NCI-H1417 treated with DMSO at 0.1 percent for 48 hours (cell line): ENCODE measurements around the gene HMGCS2.

Experiments
- DNase-seq: peaks from one replicate; lab custom pipeline; 2025; lab: John Stamatoyannopoulos, UW

HMGCS2 gene

GRCh38 chr1:119768778-119769177 lies at the start of gene HMGCS2:
Gene HMGCS2 (minus strand): TSS chr1:119768905. CDS start chr1:119768844, 61 bp downstream.
- DNase-seq: no peak

DNA sequence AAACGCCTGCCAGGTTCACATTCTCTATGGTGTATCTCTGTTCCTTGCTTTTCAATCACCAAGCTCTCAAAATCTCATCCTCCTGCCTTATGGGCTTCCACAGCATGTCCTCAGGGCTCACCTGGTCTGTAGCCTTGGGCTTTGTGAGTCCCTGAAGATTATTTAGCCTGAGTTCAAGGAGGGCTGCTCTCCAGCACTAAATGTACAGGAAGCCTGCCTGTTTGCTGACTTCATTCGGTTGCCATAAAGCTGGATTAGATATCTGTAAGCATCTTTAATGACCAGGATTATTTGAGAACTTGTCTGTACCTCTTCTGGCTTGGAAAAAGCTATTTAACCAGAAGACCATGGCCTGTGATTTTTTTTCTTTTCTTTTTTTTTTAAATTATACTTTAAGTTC lies 49.5 kb upstream of the HMGCS2 start:
- DNase-seq: no peak

DNA sequence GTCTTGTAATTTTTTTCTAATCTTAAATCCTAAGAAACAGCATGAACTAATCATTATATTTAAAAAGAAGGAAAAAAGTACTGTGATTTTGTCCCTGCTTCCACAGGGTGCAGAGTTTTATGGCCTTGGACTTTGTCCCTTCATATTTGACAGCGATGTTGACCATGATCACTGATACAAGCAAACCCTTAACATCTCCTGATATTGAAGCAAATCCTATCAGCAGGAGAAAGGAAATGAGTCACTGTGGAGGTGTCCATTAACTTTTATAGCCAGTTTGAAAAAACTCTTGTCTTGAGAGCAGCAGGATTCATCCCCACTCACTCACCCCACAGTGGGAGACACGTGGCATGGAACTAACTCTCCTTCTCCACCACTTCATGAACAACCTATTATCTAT lies 47.7 kb upstream of the HMGCS2 start:
- DNase-seq: no peak

DNA sequence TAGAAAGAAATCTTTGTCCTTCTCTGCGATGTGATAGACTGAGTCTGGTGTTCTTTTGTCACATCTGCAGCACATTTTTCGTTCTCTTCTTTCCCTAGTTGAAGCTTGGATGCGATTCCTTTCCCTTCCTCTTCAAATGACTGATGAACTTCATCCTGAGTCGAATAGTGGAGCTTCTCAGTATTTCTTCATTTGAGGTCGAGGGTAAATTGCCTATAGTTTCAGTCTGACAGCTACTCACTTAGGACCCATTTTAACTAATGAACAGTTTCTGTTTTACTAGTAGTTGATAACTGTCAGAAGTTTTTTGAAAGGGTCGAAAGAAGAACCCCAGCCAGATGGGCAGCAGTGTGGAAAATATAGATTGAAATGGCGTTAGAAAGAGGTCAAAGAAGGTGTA lies 47.2 kb upstream of the HMGCS2 start:
- DNase-seq: no peak

GRCh38 chr1:119815361-119815760 lies 46.7 kb upstream of the HMGCS2 start:
- DNase-seq: no peak

DNA sequence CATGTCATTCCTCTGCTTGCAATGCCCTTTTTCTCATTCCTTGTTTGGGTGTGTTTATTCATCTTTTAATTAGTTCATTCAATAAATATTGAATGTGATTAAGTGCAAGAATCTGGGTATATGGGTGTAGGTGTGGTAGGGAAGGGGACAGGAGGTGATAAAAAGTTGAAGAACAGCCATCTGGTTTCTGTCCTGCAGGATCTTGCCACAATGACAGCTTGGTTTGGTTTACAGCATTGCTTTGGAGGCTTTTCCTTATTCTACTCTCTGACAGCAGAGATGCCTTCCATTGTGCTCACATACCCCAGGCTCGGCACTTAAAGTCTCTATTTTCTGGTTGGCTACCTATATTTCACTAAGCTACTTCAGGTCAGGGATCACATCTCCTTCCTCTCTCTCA lies 45.6 kb upstream of the HMGCS2 start:
- no peak for DNase-seq

GRCh38 chr1:119811985-119812557 lies 43.4 kb upstream of the HMGCS2 start:
- no peak for DNase-seq

DNA sequence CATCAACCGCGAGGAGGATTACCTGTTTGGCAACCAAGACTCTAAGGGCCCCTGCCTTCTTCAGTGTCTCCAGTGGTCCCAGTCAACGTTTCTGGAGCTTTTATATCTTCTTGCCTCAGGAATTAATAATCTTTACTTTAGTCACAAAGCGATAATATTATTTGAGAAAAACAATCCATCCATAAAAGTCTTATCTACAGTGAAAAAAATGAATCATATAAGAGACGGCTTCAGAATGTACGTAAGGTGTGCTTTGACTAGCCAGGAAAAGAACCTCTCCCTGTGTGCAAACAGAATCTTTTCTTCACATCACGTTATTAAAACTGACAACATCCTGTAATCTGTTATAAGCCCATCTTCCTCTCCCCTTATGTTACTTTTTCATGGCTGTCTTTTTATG lies 42.7 kb upstream of the HMGCS2 start, which contains the start of gene REG4:
Gene REG4 (minus strand): TSS at position 74 of the 400 bp plus-strand sequence. CDS start 2,691 bp downstream, outside the sequence.
- no peak for DNase-seq

DNA sequence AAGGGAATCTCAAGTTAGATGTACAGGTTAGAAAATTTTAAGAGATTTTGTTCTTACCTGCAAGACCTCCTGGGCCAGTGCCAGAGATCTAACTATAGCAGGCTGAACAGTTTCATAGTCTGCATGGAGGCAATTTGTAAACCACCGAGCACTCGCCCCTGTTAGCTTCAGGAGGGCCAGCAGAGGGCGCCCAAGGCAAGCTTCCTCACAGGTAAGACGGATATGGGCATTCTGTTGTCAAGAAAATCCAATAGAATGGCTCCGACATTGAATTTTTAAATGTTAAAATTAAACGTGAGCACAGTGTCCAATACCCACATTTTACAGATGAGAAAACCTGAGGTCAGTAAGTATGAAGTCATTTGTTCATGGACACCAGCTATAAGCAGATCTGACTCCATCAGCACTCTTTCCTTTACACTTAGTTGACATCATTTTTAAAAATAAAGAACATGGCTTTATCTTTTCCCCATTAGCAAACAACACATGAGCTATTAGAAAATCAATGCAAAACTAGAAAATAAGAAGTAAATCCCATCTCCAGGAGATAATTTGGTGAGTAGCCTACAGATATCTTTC lies 40.4 kb upstream of the HMGCS2 start:
- DNase-seq: peak; percentile 42

DNA sequence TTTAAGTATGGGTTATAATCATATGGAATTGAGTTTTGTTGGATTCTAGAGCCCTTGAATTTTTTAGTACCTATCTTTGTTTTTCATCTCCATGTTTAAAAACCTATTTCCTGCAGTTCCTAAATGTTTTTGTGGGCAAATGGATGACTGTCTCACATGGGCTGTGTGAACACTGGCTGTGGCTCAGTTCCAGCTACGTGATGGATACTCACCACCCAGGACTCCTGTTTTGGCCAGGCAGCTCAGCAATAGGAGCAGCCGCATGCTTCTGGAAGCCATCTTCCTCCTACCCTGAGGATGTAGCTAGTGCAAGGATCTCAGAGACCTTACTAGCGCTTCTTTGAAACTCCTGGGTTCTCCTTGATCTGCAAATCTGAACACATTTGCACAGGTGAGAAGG lies 39.8 kb upstream of the HMGCS2 start:
- no peak for DNase-seq

DNA sequence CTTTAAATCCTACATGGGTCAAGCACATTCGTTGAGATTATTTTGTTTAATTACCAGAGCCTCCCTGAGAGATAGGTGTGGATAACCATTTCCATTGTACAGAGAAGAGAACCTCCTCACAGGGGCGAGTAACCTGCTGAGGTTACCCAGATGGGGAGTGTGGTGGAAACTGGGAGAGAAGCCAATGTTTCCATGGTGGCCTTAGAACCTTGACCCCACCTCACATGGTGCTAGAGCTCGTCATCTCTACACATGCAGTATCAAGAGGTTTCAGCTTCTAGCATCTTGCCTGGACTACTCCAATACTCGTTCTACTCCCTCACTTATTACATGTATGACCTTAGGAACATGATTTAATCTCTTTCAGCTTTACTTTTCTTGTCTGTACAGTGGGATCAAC lies 37.8 kb upstream of the HMGCS2 start:
- DNase-seq: no peak

DNA sequence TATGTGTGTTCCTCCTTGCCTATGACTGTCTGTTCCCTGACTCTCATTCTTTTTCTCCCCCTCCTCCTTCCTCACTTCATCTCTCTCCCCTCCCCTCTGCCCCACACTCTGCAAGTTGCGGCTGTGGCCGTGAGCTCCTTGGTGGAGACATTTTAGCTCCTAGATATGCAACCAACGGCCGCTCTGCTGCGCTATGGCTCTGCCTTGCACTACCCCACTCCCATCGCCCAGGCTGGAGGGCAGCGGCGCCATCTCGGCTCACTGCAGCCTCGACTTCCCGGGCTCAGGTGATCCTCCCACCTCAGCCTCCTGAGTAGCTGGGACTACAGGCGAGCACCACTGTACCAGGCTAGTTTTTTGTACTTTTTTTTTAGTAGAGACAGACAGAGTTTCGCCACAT lies 37.0 kb upstream of the HMGCS2 start:
- no peak for DNase-seq

DNA sequence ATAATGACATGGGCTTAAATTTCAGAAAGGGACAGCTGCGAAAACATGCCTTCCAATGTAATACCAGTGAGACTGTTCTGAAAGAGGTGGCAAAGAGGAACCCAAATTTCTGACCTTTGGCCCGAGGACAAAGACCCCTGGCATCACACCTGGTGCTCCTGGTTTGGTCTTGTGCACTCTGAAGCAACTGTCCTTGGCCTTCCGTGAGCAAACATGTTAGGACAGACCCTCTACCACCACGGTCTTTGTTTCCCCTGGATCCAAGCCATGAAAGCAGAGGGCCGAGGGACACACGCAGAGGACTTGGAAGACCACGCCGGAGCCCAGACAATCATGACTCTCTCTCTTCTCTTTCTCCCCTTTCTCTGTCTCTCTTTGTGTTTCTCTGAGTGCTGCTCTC lies 36.5 kb upstream of the HMGCS2 start:
- DNase-seq: no peak

DNA sequence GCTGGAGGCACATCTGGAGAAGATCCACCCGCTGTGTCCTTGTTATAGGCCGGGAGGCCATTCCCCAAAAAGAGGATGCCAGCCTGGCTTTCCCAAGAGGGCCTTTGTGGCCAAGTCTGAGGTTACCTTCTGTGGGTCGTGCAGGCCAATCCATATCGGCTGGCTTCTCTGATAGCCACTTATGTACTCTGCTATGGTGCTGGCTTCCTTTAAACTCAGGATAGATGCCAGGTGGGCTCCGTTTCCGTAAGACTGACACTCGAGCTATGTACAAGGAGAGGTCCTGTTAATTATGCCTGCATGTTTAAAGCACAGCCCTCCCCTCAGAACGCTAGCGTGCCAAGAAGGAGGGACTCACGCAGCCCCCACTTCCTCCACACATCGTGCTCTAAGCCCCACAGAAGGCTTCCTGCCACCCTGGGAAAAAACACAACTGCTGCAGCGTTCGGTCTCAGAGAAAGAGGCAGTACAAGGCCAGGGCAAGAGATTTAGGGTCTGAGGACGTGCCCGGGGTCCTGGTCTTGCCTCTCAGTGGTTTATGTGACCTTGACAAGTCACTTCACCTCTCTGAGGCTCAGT lies 31.0 kb upstream of the HMGCS2 start:
- DNase-seq: no peak

GRCh38 chr1:119799003-119799402 lies 30.3 kb upstream of the HMGCS2 start:
- DNase-seq: no peak

- DNase-seq: no peak
These were observed 28.9 kb upstream of the HMGCS2 start for GRCh38 chr1:119797606-119798005.

DNA sequence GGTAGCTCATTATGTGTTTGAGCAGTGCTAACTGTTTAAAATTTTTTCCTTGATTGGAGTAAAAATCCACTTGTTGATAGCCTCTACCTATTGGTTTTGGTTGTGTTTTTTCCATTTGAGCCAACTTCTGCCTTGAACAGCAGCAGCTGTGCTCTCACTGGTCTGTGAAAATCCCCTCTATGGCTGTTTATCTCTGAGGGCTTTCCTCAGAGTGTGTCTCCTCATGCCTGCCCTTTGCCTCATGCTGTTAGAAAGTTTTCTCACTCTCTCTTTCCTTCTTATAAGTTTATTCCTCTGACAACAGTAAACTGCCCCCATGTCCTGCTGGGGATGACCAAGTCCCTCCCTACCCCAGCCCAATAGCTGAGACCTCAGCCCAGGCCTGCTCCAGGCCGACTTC lies 28.5 kb upstream of the HMGCS2 start:
- no peak for DNase-seq

GRCh38 chr1:119795261-119796200 lies 26.8 kb upstream of the HMGCS2 start:
- no peak for DNase-seq

DNA sequence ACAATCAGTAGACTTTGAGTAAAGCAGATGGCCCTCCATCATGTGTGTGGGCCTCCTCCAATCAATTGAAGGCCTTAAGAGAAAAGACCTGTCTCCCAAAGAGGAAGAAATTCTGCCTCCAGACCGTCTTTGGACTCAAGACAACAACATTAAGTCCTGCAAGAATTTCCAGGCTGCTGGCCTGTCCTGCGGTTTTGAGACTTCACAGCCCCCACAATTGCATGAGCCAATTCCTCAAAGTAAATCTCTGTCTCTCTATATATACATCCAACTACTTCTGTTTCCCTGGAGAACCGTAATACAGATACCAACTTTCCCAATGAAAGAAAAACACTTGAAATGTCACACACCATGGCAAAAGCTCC lies 26.2 kb upstream of the HMGCS2 start:
- no peak for DNase-seq

DNA sequence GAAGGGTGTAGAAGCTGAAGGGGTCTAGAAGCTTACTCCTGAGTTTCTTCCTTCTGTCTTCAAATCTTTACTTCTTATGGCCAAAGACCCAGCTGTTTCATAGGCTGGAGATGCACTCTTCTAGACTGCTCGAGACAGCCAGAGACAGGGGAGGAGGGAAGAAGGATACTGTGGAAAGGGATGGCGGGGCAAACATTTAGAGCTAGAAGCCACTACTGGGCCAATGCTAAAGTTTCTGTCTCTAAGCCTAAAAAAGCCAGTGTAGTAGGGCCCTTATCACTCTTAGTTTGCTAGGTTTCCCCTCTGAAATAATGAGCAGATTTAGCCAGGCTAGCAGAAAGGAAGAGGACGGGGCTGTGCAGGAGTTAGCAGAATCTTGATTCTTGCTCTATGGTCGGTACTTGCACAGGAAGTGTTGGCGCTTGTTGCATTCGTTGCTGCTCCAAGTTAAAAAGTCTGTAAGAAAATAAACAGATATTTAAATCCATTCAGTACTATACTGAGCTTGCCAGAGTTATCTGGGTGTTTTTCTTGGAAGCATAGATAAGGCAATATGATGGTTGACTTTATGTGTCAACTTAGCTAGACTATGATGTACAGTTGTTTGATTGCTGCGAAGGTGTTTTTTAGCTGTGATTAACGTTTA lies 25.6 kb upstream of the HMGCS2 start:
- no peak for DNase-seq

DNA sequence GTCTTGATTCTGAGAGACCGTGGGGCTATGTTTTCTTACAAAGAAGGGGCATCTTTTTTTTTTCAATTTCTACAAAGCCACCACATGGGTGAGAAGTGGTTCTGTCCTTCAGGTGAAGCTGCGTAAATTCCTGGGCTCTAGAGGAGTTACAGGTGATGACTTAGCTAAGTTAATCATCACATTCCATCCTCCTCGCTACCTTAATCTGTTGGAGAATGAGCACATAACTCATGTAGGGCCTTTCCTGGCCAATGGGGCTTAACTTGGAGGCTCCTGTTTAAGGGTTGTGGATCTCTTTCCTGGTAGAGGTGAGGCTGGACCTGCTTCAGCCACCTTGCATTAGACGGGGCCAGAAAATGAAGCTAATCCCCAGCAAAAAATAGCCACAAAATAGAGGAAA lies 22.7 kb upstream of the HMGCS2 start:
- no peak for DNase-seq

- no peak for DNase-seq
These were observed 21.9 kb upstream of the HMGCS2 start for GRCh38 chr1:119790451-119791198.
